ENCODE results near the gene AADACL4. TPM values are rescaled to one million over a fixed set of nuclear protein-coding genes. Genes with fewer than 3 reads are reported as not detected.

The AADACL4 gene
- total and polyA plus RNA-seq, 2 experiments from 2014 or later, result 0.20 TPM; not detected in 1

GRCh38 chr1:12622506-12622905 lies 21.4 kb upstream of the AADACL4 start:
- no peak for DNase-seq (ENCODE audit: low spot score)
- Histone ChIP-seq H3K4me1 (ENCODE audit: insufficient read depth) (peaks cover 40% of the 10 kb centered on the region), H3K9me3 (ENCODE audit: low read depth) (no peaks in the 10 kb centered on the region), H3K27me3 (no peaks in the 10 kb centered on the region), H3K36me3 (replicated peaks; ENCODE audit: insufficient read depth, low read depth) (no peaks in the 10 kb centered on the region), H3K27ac (peak overlapping the region; percentile 83), H3K79me2 (no peaks in the 10 kb centered on the region), H2AFZ (no peak overlapping the region), H3K4me3 (no peak overlapping the region), H3K4me2 (peak overlapping the region; percentile 9), H4K20me1 (ENCODE audit: insufficient read depth, poor library complexity, severe bottlenecking) (no peaks in the 10 kb centered on the region), H3K9me2 (replicated peaks; ENCODE audit: insufficient read depth) (no peaks in the 10 kb centered on the region)
- WGBS (ENCODE audit: low lambda C conversion rate, missing lambda C conversion rate), result 64% methylated on average over 12 of the region's 12 CpGs
- TF ChIP-seq EZH2phosphoT487 (IDR thresholded peaks at IDR 0.05; ENCODE audit: low read depth, severe bottlenecking, unreplicated experiment), result no peak

GRCh38 chr1:12625276-12625675 lies 18.6 kb upstream of the AADACL4 start:
- Histone ChIP-seq H2AFZ (no peak overlapping the region), H4K20me1 (ENCODE audit: insufficient read depth, poor library complexity, severe bottlenecking) (no peaks in the 10 kb centered on the region), H3K9me3 (ENCODE audit: low read depth) (no peaks in the 10 kb centered on the region), H3K4me2 (no peak overlapping the region), H3K79me2 (no peaks in the 10 kb centered on the region), H3K27me3 (no peaks in the 10 kb centered on the region), H3K27ac (no peak overlapping the region), H3K4me1 (ENCODE audit: insufficient read depth) (peaks cover 34% of the 10 kb centered on the region), H3K9me2 (replicated peaks; ENCODE audit: insufficient read depth) (no peaks in the 10 kb centered on the region), H3K4me3 (no peak overlapping the region), H3K36me3 (replicated peaks; ENCODE audit: insufficient read depth, low read depth) (no peaks in the 10 kb centered on the region)
- no peak for DNase-seq (ENCODE audit: low spot score)
- TF ChIP-seq EZH2 (IDR thresholded peaks at IDR 0.05; ENCODE audit: borderline replicate concordance) (no peak), EZH2phosphoT487 (IDR thresholded peaks at IDR 0.05; ENCODE audit: low read depth, severe bottlenecking, unreplicated experiment) (no peak), CTCF (IDR thresholded peaks at IDR 0.05; ENCODE audit: poor library complexity) (no peak)
- 94% methylated on average over 6 of the region's 6 CpGs for WGBS (ENCODE audit: low lambda C conversion rate, missing lambda C conversion rate)

GRCh38 chr1:12626888-12627287 lies 17.0 kb upstream of the AADACL4 start:
- 41% methylated on average over 4 of the region's 4 CpGs for WGBS (ENCODE audit: low lambda C conversion rate, missing lambda C conversion rate)
- Histone ChIP-seq H2AFZ (no peak overlapping the region), H3K9me2 (replicated peaks; ENCODE audit: insufficient read depth) (no peaks in the 10 kb centered on the region), H3K4me3 (no peak overlapping the region), H3K4me2 (no peak overlapping the region), H3K79me2 (no peaks in the 10 kb centered on the region), H4K20me1 (ENCODE audit: insufficient read depth, poor library complexity, severe bottlenecking) (no peaks in the 10 kb centered on the region), H3K27ac (no peak overlapping the region), H3K4me1 (ENCODE audit: insufficient read depth) (peaks cover 20% of the 10 kb centered on the region), H3K36me3 (replicated peaks; ENCODE audit: insufficient read depth, low read depth) (no peaks in the 10 kb centered on the region), H3K9me3 (ENCODE audit: low read depth) (no peaks in the 10 kb centered on the region), H3K27me3 (no peaks in the 10 kb centered on the region)
- DNase-seq (ENCODE audit: low spot score), result no peak
- no peak for TF ChIP-seq EZH2phosphoT487 (IDR thresholded peaks at IDR 0.05; ENCODE audit: low read depth, severe bottlenecking, unreplicated experiment)
- TF ChIP-seq CTCF (IDR thresholded peaks at IDR 0.05; ENCODE audit: poor library complexity), result no peak
- no peak for TF ChIP-seq EZH2 (IDR thresholded peaks at IDR 0.05; ENCODE audit: borderline replicate concordance)

- TF ChIP-seq EZH2phosphoT487 (IDR thresholded peaks at IDR 0.05; ENCODE audit: low read depth, severe bottlenecking, unreplicated experiment), result no peak
- no peak for TF ChIP-seq EZH2 (IDR thresholded peaks at IDR 0.05; ENCODE audit: borderline replicate concordance)
- TF ChIP-seq CTCF (IDR thresholded peaks at IDR 0.05; ENCODE audit: poor library complexity), result no peak
- H4K20me1 ChIP-seq (ENCODE audit: insufficient read depth, poor library complexity, severe bottlenecking), result no peaks in the 10 kb centered on the region
- no peaks in the 10 kb centered on the region for H3K27me3 ChIP-seq
- DNase-seq (ENCODE audit: low spot score), result no peak
- H3K9me2 ChIP-seq (replicated peaks; ENCODE audit: insufficient read depth), result no peaks in the 10 kb centered on the region
- no peak overlapping the region for H3K4me3 ChIP-seq
- WGBS (ENCODE audit: low lambda C conversion rate, missing lambda C conversion rate), result 65% methylated on average over 5 of the region's 5 CpGs
- H2AFZ ChIP-seq, result no peak overlapping the region
- no peak overlapping the region for H3K27ac ChIP-seq
- no peaks in the 10 kb centered on the region for H3K36me3 ChIP-seq (replicated peaks; ENCODE audit: insufficient read depth, low read depth)
- H3K4me2 ChIP-seq, result no peak overlapping the region
- peaks cover 16% of the 10 kb centered on the region for H3K4me1 ChIP-seq (ENCODE audit: insufficient read depth)
- H3K9me3 ChIP-seq (ENCODE audit: low read depth), result no peaks in the 10 kb centered on the region
- H3K79me2 ChIP-seq, result no peaks in the 10 kb centered on the region
These were observed 16.6 kb upstream of the AADACL4 start for GRCh38 chr1:12627296-12627695.

All from hepatocyte (in vitro differentiated cells).